HepG2 (cell line): ENCODE data around the gene MCOLN3.

ENCODE experiments used
- GABPA ChIP-seq, 2 experiments: IDR thresholded peaks; 2 replicates each; pipeline ENCODE4 v1.6.1; 2011 to 2016; ENCODE audit warnings: low read depth in 2 of 2, low read length in 1 of 2, missing biosample characterization in 1 of 2, missing genetic modification characterization in 1 of 2
- HOXA3 ChIP-seq: sonication (generic); formaldehyde crosslinking; IDR thresholded peaks from 2 replicates; pipeline ENCODE4 v1.5.0; 2020; ENCODE audit warnings: missing genetic modification reagents
- JUND ChIP-seq: sonication (generic); formaldehyde crosslinking; IDR thresholded peaks from 2 replicates; pipeline ENCODE4 v1.8.0; 2022; ENCODE audit warnings: mild to moderate bottlenecking, missing genetic modification reagents
- NBN ChIP-seq: fragments of 450-650 bp; conservative IDR thresholded peaks from 2 replicates; pipeline ENCODE4 v1.6.1; 2017
- NR2C2 ChIP-seq: sonication (generic); formaldehyde crosslinking; IDR thresholded peaks from 2 replicates; pipeline ENCODE4 v1.4.0; 2020; ENCODE audit warnings: missing genetic modification reagents, mild to moderate bottlenecking, moderate library complexity, borderline replicate concordance
- PHF8 ChIP-seq: sonication (generic); formaldehyde crosslinking; IDR thresholded peaks from 2 replicates; pipeline ENCODE4 v1.5.0; 2020; ENCODE audit warnings: missing genetic modification reagents
- POLR2A ChIP-seq, 2 experiments: IDR thresholded peaks; 2 replicates each; pipeline ENCODE4 v1.6.1; 2011; ENCODE audit warnings: low read depth in 2 of 2, low read length in 2 of 2, mild to moderate bottlenecking in 1 of 2, moderate library complexity in 1 of 2; ENCODE audit not compliant: insufficient read depth in 1 of 2
- ZUFSP ChIP-seq: sonication (generic); formaldehyde crosslinking; IDR thresholded peaks from 2 replicates; pipeline ENCODE4 v1.9.0; 2021; ENCODE audit warnings: missing genetic modification reagents, mild to moderate bottlenecking, borderline replicate concordance
- TF ChIP-seq, protein P1 (sequence below): sonication (generic); formaldehyde crosslinking; IDR thresholded peaks from 2 replicates; pipeline ENCODE4 v1.5.0; 2020; ENCODE audit warnings: mild to moderate bottlenecking, missing genetic modification reagents, moderate library complexity
- TF ChIP-seq, protein P2 (sequence below): sonication (generic); formaldehyde crosslinking; conservative IDR thresholded peaks from 2 replicates; pipeline ENCODE4 v1.4.0; 2020; ENCODE audit warnings: missing genetic modification reagents

- TF ChIP-seq POLR2A (IDR thresholded peaks at IDR 0.05; ENCODE audit: insufficient read depth in 1 of 2, low read depth in 2 of 2, low read length in 2 of 2): no peak
- no peak for TF ChIP-seq NBN
- TF ChIP-seq, protein P1, sequence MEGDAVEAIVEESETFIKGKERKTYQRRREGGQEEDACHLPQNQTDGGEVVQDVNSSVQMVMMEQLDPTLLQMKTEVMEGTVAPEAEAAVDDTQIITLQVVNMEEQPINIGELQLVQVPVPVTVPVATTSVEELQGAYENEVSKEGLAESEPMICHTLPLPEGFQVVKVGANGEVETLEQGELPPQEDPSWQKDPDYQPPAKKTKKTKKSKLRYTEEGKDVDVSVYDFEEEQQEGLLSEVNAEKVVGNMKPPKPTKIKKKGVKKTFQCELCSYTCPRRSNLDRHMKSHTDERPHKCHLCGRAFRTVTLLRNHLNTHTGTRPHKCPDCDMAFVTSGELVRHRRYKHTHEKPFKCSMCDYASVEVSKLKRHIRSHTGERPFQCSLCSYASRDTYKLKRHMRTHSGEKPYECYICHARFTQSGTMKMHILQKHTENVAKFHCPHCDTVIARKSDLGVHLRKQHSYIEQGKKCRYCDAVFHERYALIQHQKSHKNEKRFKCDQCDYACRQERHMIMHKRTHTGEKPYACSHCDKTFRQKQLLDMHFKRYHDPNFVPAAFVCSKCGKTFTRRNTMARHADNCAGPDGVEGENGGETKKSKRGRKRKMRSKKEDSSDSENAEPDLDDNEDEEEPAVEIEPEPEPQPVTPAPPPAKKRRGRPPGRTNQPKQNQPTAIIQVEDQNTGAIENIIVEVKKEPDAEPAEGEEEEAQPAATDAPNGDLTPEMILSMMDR (CRISPR knock-in tag): no peak
- no peak for TF ChIP-seq ZUFSP (CRISPR knock-in tag)
- no peak for TF ChIP-seq GABPA (IDR thresholded peaks at IDR 0.05; ENCODE audit: low read depth, low read length)
- no peak for TF ChIP-seq GABPA (CRISPR knock-in tag; IDR thresholded peaks at IDR 0.05; ENCODE audit: low read depth)
- TF ChIP-seq, protein P2, sequence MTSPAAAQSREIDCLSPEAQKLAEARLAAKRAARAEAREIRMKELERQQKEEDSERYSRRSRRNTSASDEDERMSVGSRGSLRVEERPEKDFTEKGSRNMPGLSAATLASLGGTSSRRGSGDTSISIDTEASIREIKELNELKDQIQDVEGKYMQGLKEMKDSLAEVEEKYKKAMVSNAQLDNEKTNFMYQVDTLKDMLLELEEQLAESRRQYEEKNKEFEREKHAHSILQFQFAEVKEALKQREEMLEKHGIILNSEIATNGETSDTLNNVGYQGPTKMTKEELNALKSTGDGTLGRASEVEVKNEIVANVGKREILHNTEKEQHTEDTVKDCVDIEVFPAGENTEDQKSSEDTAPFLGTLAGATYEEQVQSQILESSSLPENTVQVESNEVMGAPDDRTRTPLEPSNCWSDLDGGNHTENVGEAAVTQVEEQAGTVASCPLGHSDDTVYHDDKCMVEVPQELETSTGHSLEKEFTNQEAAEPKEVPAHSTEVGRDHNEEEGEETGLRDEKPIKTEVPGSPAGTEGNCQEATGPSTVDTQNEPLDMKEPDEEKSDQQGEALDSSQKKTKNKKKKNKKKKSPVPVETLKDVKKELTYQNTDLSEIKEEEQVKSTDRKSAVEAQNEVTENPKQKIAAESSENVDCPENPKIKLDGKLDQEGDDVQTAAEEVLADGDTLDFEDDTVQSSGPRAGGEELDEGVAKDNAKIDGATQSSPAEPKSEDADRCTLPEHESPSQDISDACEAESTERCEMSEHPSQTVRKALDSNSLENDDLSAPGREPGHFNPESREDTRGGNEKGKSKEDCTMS (CRISPR knock-in tag): no peak
- no peak for TF ChIP-seq HOXA3 (CRISPR knock-in tag)
- no peak for TF ChIP-seq NR2C2
- TF ChIP-seq PHF8 (CRISPR knock-in tag): no peak
- no peak for TF ChIP-seq JUND
Measured at GRCh38 chr1:84985365-84985764, 62.9 kb downstream of the MCOLN3 start.
